ENCODE data around the gene POGLUT3.

Gene POGLUT3

GRCh38 chr11:108500169-108500568 lies 2.0 kb upstream of the POGLUT3 start:
- DNase-seq (ENCODE audit: low read depth in 2 of 2): no peak

GRCh38 chr11:108498816-108499408 lies 728 bp upstream of the POGLUT3 start:
- DNase-seq (ENCODE audit: low read depth in 2 of 2): no peak

DNA sequence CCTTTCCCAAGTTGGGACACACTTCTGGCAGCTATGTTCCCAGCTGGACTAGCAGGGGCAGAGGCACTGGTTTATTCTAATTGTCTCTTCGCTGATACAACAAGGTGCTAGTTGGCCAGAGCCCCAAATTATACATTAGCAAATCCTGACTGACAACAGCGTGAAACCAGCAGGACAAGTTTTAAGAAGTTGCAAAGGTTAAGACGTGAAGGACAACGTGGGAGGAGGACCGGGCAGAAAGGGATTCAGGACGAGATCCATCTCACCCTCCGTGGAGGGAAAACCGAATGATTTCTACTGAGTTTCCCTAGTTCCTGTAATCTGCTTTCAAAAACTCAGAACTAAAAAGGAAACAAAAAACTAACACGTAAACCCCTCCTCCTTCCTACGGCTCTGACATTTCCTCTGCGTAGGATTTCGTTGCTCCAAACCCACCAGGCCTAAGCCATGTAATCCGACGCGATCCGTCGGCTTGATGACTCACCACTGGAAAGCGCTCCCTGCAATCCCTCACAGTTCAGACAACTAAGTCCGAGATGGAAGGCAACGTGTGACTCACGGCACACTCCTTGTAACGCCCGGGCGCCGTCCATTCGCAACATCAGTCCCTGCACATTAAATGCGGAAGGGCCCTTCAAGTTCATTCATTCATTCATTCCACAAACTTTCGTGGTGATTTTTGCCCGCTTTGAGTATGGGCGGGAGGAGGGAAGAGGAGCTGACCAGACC lies 703 bp downstream of the POGLUT3 start:
- peak; percentile 97 for DNase-seq (ENCODE audit: low read depth in 2 of 2)

DNA sequence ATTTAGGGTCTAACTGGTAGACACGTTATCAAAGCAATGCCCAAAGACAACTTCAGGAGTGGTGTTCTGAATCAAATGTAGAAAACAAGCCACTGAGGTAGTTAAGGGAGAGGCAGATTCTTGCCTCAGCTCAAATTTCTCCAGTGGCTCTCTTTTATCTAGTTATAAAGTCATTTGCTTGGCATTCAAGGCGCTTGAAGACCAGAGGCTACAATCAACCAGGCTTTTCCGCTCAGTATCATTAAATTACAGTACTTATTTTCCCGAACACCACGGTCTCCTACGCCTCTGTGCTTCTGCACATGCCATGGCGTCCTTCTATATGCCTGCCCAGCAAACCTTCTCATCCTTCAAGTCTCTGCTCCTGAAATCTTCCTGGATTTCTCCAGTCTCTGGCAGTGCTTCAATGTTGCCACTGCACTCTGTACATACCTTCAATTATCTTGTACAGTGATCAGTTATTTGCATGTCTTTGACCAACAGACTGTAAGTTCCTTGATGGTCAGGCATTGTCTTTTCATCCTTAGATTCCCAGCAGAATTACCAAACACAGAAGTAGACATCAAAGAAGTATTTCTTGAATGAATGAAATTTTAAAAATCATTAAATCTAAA lies 1.4 kb downstream of the POGLUT3 start:
- no peak for DNase-seq (ENCODE audit: low read depth in 2 of 2)

GRCh38 chr11:108495326-108495725 lies 2.9 kb downstream of the POGLUT3 start:
- no peak for DNase-seq (ENCODE audit: low read depth in 2 of 2)

DNA sequence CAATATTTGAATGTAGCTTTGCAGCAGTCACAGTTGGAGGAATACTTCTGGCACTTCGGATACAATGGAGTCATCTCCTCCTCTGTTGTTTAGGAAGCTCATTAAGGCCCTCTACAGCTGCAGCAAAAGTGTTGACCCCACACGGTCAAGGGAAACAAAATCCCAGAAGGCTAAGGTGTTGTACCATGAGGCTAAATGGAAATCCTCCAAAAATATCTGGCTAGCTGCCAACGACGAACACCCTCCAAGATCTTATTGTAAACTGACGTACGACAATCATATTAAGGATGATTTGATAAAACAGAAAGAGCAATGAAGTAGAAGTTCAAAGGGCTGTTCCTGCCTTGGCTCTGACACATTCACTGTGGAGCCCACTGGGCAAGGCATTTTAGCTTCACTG lies 4.0 kb downstream of the POGLUT3 start:
- no peak for DNase-seq (ENCODE audit: low read depth in 2 of 2)

- DNase-seq (ENCODE audit: low read depth in 2 of 2): no peak
Observed at GRCh38 chr11:108491936-108492335, 6.2 kb downstream of the POGLUT3 start.

- no peak for DNase-seq (ENCODE audit: low read depth in 2 of 2)
Observed at GRCh38 chr11:108486828-108487227, 11.4 kb downstream of the POGLUT3 start.

GRCh38 chr11:108486331-108486730 lies 11.9 kb downstream of the POGLUT3 start:
- DNase-seq (ENCODE audit: low read depth in 2 of 2): no peak

DNA sequence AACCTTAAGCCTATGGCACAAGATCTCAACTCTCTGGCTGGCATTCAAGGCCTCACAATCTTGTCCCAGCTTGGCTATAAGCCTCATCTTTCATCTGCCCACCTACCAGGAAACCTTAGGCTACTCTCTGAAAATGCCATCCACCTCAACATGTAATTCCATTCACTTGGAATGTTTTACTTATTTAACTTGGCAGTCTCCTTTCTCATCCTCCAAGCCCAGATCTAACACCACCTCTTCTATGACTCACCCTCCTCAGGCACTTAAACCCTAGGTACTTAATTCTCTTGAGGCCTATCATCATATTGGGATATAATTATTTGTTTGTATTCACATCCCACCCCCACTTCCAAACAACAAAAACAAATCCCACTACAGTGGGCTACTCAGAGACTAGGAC lies 15.0 kb downstream of the POGLUT3 start:
- no peak for DNase-seq (ENCODE audit: low read depth in 2 of 2)

- DNase-seq (ENCODE audit: low read depth in 2 of 2): no peak
Observed at GRCh38 chr11:108474664-108475463, 23.3 kb downstream of the POGLUT3 start.

GRCh38 chr11:108472681-108473080 lies 25.5 kb downstream of the POGLUT3 start:
- no peak for DNase-seq (ENCODE audit: low read depth in 2 of 2)

DNA sequence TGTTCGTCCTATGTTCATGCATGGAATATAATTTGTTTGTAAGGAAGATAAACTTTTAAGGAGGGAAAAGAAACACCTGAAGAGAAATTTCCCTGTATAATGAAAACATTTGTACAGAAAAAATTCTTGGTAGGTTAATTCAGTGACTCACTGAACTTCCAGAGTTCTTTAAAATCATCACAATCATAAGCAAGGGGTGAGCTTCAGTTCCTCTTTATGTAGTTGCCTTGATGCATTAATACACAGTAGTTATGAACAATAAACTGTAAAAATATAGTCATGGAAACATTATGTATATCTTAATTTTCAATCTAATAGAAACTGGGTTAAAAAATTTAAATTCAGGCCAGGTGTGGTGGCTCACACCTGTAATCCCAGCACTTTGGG lies 29.7 kb downstream of the POGLUT3 start:
- no peak for DNase-seq (ENCODE audit: low read depth in 2 of 2)

- DNase-seq (ENCODE audit: low read depth in 2 of 2): peak; percentile 94
Observed at GRCh38 chr11:108467091-108467823, 30.9 kb downstream of the POGLUT3 start, which contains the start of gene C11orf65. TSS of gene C11orf65 (minus strand) at chr11:108467529. CDS start at chr11:108461559, 5,970 bp downstream.

DNA sequence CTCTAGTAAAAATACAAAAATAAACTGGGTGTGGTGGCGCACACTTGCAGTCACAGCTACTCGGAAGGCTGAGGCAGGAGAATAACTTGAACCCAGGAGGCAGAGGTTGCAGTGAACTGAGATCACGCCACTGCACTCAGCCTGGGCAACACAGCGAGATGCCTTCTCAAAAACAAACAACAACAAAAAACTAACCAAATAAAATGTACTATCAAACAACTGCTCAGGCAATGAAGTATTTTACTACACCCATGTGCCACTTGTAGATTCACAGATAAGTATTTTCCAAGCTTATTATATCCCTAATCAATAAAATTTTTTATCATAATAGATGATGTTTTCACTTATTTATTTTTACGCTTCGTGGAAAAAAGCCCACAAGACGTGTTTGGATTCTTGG lies 31.8 kb downstream of the POGLUT3 start:
- no peak for DNase-seq (ENCODE audit: low read depth in 2 of 2)

DNA sequence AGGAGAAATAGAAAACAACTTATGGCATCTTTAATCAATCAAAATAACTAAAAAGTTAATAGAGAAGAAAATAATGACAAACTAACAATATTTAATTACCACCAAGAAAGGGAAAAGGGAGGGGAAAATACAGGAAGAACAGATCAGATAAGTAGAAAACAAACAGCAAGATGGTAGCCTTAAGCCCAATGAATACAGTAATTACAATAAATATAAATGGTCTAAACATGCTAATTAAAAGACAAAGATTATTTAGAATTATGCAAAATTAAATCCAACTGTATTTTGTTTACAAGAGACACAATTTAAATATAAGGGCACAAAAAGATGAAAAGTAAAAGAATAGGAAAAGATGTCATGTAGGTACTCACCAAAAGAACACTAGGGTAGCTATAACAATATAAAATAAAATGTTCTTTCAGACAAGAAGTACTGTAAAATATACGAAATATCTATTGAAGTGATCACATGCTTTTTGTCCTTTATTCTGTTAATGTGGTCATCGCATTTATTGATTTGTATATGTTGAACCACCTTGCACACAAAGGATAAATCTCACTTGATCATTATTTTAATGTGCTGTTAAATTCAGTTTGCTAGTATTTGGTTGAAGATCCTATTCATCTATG lies 44.9 kb downstream of the POGLUT3 start:
- no peak for DNase-seq (ENCODE audit: low read depth in 2 of 2)

All from fibroblast of skin of left quadriceps (primary cell).